ENCODE results near the gene AKR1C1. TPM values are rescaled to one million over a fixed set of nuclear protein-coding genes. Genes with fewer than 3 reads are reported as not detected.
"Not testable (repeated sequence)": the region's sequence is repeated elsewhere in the genome, so short reads cannot be mapped to it uniquely, and the experiment has no call there.

AKR1C1 gene
- total RNA-seq, 1 experiment from 2014 or later: 2.1 TPM

DNA sequence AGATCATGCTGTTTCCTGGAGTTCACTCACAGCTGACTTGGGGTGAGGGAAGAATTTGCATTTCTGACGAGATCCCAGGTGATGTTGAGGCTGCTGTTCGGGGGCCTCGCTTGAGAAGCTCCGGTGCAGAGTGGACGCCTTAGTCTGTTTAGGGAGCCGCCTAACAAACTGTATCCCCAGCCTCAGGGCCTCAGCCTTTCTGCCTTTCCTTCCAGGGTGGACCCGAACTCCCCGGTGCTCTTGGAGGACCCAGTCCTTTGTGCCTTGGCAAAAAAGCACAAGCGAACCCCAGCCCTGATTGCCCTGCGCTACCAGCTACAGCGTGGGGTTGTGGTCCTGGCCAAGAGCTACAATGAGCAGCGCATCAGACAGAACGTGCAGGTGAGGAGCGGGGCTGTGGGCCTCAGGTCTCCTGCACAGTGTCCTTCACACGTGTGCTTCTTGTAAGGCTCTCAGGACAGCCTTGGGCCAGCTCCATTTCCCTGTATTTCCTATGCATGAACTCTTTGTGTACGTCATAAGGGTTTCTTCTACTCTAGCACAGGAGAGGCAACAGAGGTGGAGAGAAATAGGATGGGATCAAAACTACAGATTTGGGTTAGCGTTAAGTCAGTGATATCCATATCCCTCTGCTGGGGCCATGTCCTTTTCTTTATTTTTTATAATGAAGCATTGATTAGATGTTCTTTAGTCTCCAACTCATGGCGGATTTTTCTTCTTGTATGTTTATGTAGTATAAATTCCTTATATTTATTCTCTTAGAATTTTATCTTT is 9.3 kb downstream of the AKR1C1 start:
- intact Hi-C loops (cut with micrococcal nuclease); H2AFZ ChIP-seq (ENCODE audit: low read depth, low read length, poor library complexity, severe bottlenecking); BruUV-seq (replicated peaks); H3K9ac ChIP-seq (ENCODE audit: low read length); H3K4me3 ChIP-seq (replicated peaks in 1 of 2; ENCODE audit: low read depth in 1 of 2, low read length in 2 of 2); H3K79me2 ChIP-seq (ENCODE audit: insufficient read depth, low read length); H3K9me2 ChIP-seq (ENCODE audit: insufficient read depth); H4K20me1 ChIP-seq (ENCODE audit: insufficient read depth); ATAC-seq; H3K36me3 ChIP-seq (ENCODE audit: control insufficient read depth in 1 of 2, insufficient read depth in 2 of 2, low read length in 2 of 2); POLR2A ChIA-PET; H3K27me3 ChIP-seq (ENCODE audit: insufficient read depth, low read length); RAD21 ChIA-PET (ENCODE audit: low non-redundant PET in 1 of 2, low total read pairs in 2 of 2, uncharacterized antibody in 2 of 2, unreplicated experiment in 2 of 2); H3K27ac ChIP-seq (ENCODE audit: low read depth, low read length); H3K4me1 ChIP-seq (ENCODE audit: control insufficient read depth in 1 of 2, insufficient read depth in 2 of 2, low read length in 2 of 2); H3K9me3 ChIP-seq (ENCODE audit: control insufficient read depth in 1 of 2, insufficient read depth in 1 of 2, low read depth in 1 of 2, low read length in 2 of 2); CTCF ChIA-PET; DNase-seq (ENCODE audit: low read depth, low spot score); H3K4me2 ChIP-seq (ENCODE audit: low read length): not testable (repeated sequence)

GRCh38 chr10:4973294-4973693 is 10.1 kb downstream of the AKR1C1 start:
- H3K4me2 ChIP-seq (ENCODE audit: low read length); H3K36me3 ChIP-seq (ENCODE audit: control insufficient read depth in 1 of 2, insufficient read depth in 2 of 2, low read length in 2 of 2); ATAC-seq: not testable (repeated sequence)

GRCh38 chr10:4974400-4974799 is 11.2 kb downstream of the AKR1C1 start:
- H3K79me2 ChIP-seq (ENCODE audit: insufficient read depth, low read length); H4K20me1 ChIP-seq (ENCODE audit: insufficient read depth); BruUV-seq (replicated peaks); H3K27ac ChIP-seq (ENCODE audit: low read depth, low read length); RAD21 ChIA-PET (ENCODE audit: low non-redundant PET in 1 of 2, low total read pairs in 2 of 2, uncharacterized antibody in 2 of 2, unreplicated experiment in 2 of 2); H3K27me3 ChIP-seq (ENCODE audit: insufficient read depth, low read length); intact Hi-C loops (cut with micrococcal nuclease); H3K36me3 ChIP-seq (ENCODE audit: control insufficient read depth in 1 of 2, insufficient read depth in 2 of 2, low read length in 2 of 2); H3K4me3 ChIP-seq (replicated peaks in 1 of 2; ENCODE audit: low read depth in 1 of 2, low read length in 2 of 2); H3K9me3 ChIP-seq (ENCODE audit: control insufficient read depth in 1 of 2, insufficient read depth in 1 of 2, low read depth in 1 of 2, low read length in 2 of 2); POLR2A ChIA-PET; ATAC-seq; CTCF ChIA-PET; H3K4me2 ChIP-seq (ENCODE audit: low read length); H3K9ac ChIP-seq (ENCODE audit: low read length); H3K9me2 ChIP-seq (ENCODE audit: insufficient read depth); DNase-seq (ENCODE audit: low read depth, low spot score); H2AFZ ChIP-seq (ENCODE audit: low read depth, low read length, poor library complexity, severe bottlenecking); H3K4me1 ChIP-seq (ENCODE audit: control insufficient read depth in 1 of 2, insufficient read depth in 2 of 2, low read length in 2 of 2): not testable (repeated sequence)

More at GRCh38 chr10:4973294-4973693, 10.1 kb downstream of the AKR1C1 start:
- H3K9ac ChIP-seq (ENCODE audit: low read length); DNase-seq (ENCODE audit: low read depth, low spot score); H3K27me3 ChIP-seq (ENCODE audit: insufficient read depth, low read length); H3K27ac ChIP-seq (ENCODE audit: low read depth, low read length); H3K79me2 ChIP-seq (ENCODE audit: insufficient read depth, low read length); H3K9me3 ChIP-seq (ENCODE audit: control insufficient read depth in 1 of 2, insufficient read depth in 1 of 2, low read depth in 1 of 2, low read length in 2 of 2); intact Hi-C loops (cut with micrococcal nuclease); RAD21 ChIA-PET (ENCODE audit: low non-redundant PET in 1 of 2, low total read pairs in 2 of 2, uncharacterized antibody in 2 of 2, unreplicated experiment in 2 of 2); H3K9me2 ChIP-seq (ENCODE audit: insufficient read depth); POLR2A ChIA-PET; CTCF ChIA-PET; BruUV-seq (replicated peaks); H3K4me3 ChIP-seq (replicated peaks in 1 of 2; ENCODE audit: low read depth in 1 of 2, low read length in 2 of 2); H2AFZ ChIP-seq (ENCODE audit: low read depth, low read length, poor library complexity, severe bottlenecking); H4K20me1 ChIP-seq (ENCODE audit: insufficient read depth); H3K4me1 ChIP-seq (ENCODE audit: control insufficient read depth in 1 of 2, insufficient read depth in 2 of 2, low read length in 2 of 2): not testable (repeated sequence)

All from HCT116 (cell line).